ENCODE measurements around the gene CPVL. TPM values are rescaled to one million over a fixed set of nuclear protein-coding genes. Genes with fewer than 3 reads are reported as not detected.

Gene CPVL
- total and polyA plus RNA-seq, 2 of the 8 experiments (the other 6 are each of a cell fraction or from before 2014, with no cell fraction given) = 40.0 to 55.0 TPM

DNA sequence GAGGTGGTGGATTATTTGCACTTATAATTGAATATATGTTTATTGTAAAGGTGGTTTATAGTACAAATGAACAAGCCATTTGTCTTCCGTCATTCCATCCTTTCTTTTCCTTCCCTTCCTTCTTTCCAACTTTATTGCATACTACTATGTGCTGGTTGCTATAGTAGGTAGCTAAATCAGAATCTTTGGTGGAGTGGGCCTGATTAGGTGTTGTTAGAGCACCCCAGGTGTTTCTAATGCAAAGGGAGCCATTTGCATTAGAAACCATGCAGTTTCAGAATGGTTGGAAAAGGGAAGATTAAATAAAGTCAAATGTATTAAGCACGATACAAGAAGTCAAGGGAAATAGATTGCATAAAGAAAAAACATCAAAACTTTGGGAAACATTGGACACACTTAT, 99.4 kb downstream of the CPVL start:
- POLR2A ChIA-PET (ENCODE audit: partially characterized antibody) = interaction anchor here (1.7 kb wide), 1 partner anchor 9 kb away, joined by 3 read pairs; no protein-coding TSS in a partner anchor

More for the DNA sequence above, 99.4 kb downstream of the CPVL start:
- Histone ChIP-seq H2AK5ac (ENCODE audit: low read depth, low read length) (no peak overlapping the region), H3K56ac (replicated peaks; ENCODE audit: insufficient read length, low read depth, low read length) (no peak overlapping the region), H3K79me2 (ENCODE audit: control insufficient read depth in 1 of 2, insufficient read depth in 2 of 2, low read length in 2 of 2) (no peaks in the 10 kb centered on the region), H2BK15ac (ENCODE audit: low read length) (no peak overlapping the region), H3K14ac (ENCODE audit: insufficient read length) (no peak overlapping the region), H3K4ac (replicated peaks; ENCODE audit: insufficient read length, low read depth, low read length) (no peak overlapping the region), H2BK5ac (ENCODE audit: low read depth, low read length) (no peak overlapping the region), H3K4me3 (ENCODE audit: extremely low read depth in 1 of 4, insufficient read depth in 2 of 4, low read depth in 3 of 4, low read length in 4 of 4) (peak overlapping the region in 1 of 4 experiments; percentile 35; a peak in 2 of 8 replicates), H3K4me1 (replicated peaks in 1 of 4; ENCODE audit: control insufficient read depth in 3 of 4, insufficient read depth in 4 of 4, low read length in 3 of 4) (peaks cover 0 to 17% (median 6%) of the 10 kb centered on the region in 4 experiments; a peak in 2 of 7 replicates), H2BK20ac (ENCODE audit: low read length) (no peak overlapping the region), H2BK120ac (replicated peaks; ENCODE audit: low read depth, low read length) (no peak overlapping the region), H4K8ac (ENCODE audit: extremely low read depth, insufficient read depth, low read length) (no peak overlapping the region), H3K9ac (replicated peaks in 1 of 4; ENCODE audit: extremely low read depth in 1 of 4, low read depth in 3 of 4, low read length in 3 of 4) (no peak overlapping the region), H4K5ac (ENCODE audit: insufficient read length, low read depth, low read length) (no peak overlapping the region), H4K20me1 (replicated peaks in 1 of 2; ENCODE audit: control insufficient read depth in 1 of 2, insufficient read depth in 2 of 2, low read length in 2 of 2) (no peaks in the 10 kb centered on the region), H3K79me1 (ENCODE audit: low read depth, low read length) (no peaks in the 10 kb centered on the region), H3K23ac (ENCODE audit: insufficient read length) (no peak overlapping the region), H3K9me3 (ENCODE audit: insufficient read depth in 2 of 2, low read depth in 1 of 2, low read length in 1 of 2) (no peaks in the 10 kb centered on the region), H3K27ac (ENCODE audit: low read depth, low read length) (no peak overlapping the region), H3K27me3 (replicated peaks in 1 of 4; ENCODE audit: control insufficient read depth in 3 of 4, extremely low read depth in 1 of 4, insufficient read depth in 3 of 4, low read length in 3 of 4) (no peaks in the 10 kb centered on the region), H3K36me3 (ENCODE audit: control insufficient read depth in 2 of 4, insufficient read depth in 4 of 4, low read length in 3 of 4) (no peaks in the 10 kb centered on the region), H2BK12ac (ENCODE audit: low read depth, low read length) (no peak overlapping the region), H4K91ac (replicated peaks; ENCODE audit: insufficient read length, low read length) (no peak overlapping the region), H3K4me2 (ENCODE audit: insufficient read depth in 1 of 2, low read depth in 2 of 2, low read length in 2 of 2) (peak overlapping the region; percentile 12 to 47), H3K18ac (ENCODE audit: extremely low read depth, low read length) (no peak overlapping the region), H3K23me2 (ENCODE audit: low read depth, low read length) (no peaks in the 10 kb centered on the region), H2AFZ (ENCODE audit: low read length) (no peak overlapping the region)
- FAIRE-seq (peak; percentile 39), DNase-seq (ENCODE audit: low read depth in 1 of 2, low spot score in 2 of 2) (no peak)
- 40% methylated on average over 2 of the region's 2 CpGs; no CpG with 5 or more reads in 1 of the 2 experiments for WGBS, 2 experiments (ENCODE audit: extremely low coverage in 1 of 2, insufficient coverage in 1 of 2, insufficient read length in 1 of 2, insufficient replicate concordance in 2 of 2, low coverage in 1 of 2, low lambda C conversion rate in 2 of 2, missing lambda C conversion rate in 1 of 2)
- CTCF ChIA-PET (ENCODE audit: partially characterized antibody) = interaction anchor here (0.9 to 1.5 kb wide), 3 partner anchors 53 to 121 kb away, joined by 3 read pairs; no protein-coding TSS in a partner anchor
- no peak for TF ChIP-seq JUN (IDR thresholded peaks at IDR 0.05; ENCODE audit: low read depth, low read length)
- no peak for TF ChIP-seq TEAD4 (IDR thresholded peaks at IDR 0.05; ENCODE audit: low read depth, low read length)
- TF ChIP-seq, protein P1, sequence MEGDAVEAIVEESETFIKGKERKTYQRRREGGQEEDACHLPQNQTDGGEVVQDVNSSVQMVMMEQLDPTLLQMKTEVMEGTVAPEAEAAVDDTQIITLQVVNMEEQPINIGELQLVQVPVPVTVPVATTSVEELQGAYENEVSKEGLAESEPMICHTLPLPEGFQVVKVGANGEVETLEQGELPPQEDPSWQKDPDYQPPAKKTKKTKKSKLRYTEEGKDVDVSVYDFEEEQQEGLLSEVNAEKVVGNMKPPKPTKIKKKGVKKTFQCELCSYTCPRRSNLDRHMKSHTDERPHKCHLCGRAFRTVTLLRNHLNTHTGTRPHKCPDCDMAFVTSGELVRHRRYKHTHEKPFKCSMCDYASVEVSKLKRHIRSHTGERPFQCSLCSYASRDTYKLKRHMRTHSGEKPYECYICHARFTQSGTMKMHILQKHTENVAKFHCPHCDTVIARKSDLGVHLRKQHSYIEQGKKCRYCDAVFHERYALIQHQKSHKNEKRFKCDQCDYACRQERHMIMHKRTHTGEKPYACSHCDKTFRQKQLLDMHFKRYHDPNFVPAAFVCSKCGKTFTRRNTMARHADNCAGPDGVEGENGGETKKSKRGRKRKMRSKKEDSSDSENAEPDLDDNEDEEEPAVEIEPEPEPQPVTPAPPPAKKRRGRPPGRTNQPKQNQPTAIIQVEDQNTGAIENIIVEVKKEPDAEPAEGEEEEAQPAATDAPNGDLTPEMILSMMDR (IDR thresholded peaks at IDR 0.05; ENCODE audit: control extremely low read depth in 1 of 3, insufficient read depth in 1 of 3, low read depth in 1 of 3, low read length in 3 of 3) = no peak
- TF ChIP-seq TAF7 (optimal IDR thresholded peaks at IDR 0.05; ENCODE audit: borderline replicate concordance, low read depth, low read length) = no peak
- no peak for TF ChIP-seq CBX5 (IDR thresholded peaks at IDR 0.05; ENCODE audit: low read depth, low read length)
- TF ChIP-seq CTBP2 (IDR thresholded peaks at IDR 0.05; ENCODE audit: borderline replicate concordance, insufficient read depth, insufficient read length, low read length) = no peak

Data from H1 (cell line).